Stimulated activated CD4-positive, alpha-beta T cell treated with anti-CD3 and anti-CD28 coated beads, Interleukin-1b, Interleukin-23, amount 100 ng/mL, for 4 hours (primary cell): ENCODE results near the gene ME2.
"Not testable (repeated sequence)": the region's sequence is repeated elsewhere in the genome, so short reads cannot be mapped to it uniquely, and the experiment has no call there.

Experiments used
- DNase-seq, 2 donors: peaks; one replicate each; pipeline ENCODE4 v3.0.0-alpha.2; 2020; ENCODE audit warnings: low read depth in 2 of 2

The ME2 gene

DNA sequence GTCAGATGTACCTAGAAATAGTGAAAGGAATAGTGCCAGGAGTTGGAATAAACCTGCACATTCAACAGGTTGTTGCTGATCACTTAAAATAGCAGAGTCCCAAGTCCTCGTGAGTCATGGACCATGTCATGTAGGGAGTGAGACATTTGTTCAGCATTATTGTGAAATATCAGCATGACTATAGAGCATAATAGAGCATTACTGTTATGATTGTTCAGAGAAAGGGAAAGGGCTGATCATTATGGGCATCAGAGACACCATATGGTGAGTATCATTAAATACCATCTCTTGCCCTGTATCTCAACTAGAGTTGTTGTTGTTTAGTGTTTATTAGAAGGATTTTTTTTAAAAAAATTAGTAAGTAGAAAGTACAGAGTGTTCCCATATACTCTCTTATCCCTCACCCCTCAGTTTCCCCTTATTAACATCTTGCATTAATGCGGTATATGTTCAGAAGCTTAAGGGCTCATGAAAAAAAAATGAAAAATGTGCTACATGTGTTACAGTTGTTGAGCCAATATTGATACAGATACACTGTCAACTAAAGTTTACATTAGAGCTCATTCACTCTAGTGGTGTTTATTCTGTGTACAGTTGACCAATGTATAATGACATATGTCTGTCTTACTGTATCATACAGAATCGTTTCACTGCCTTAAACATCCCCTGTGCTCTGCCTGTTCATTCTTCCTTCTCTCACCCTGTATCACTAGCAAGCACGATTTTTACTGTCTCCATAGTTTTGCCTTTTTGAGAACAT is 94.6 kb downstream of the ME2 start:
- DNase-seq: no peak

DNA sequence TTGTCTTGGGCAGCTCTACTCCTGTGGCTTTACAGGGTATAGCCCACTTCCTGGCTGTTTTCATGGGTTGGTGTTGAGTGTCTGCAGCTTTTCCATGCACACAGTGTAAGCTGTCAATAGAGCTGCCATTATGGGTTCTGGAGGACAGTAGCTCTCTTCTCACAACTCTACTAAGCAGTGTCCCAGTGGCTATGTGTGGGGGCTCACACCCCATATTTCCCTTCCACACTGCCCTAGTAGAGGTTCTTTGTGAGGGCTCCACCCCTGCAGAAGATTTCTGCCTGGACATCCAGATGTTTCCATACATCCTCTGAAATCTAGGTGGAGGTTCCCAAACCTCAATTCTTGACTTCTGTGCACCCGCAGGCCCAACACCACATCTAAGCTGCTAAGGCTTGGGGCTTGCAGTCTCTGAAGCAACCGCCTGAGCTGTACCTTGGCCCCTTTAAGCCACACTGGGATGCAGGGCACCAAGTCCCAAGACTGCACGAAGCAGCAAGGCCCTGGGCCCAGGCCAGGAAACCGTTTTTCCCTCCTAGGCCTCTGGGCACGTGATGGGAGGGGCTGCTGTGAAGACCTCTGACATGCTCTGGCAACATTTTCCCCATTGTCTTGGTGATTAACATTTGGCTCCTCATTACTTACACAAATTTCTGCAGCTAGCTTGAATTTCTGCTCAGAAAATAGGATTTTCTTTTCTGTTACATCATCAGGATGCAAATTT is 98.3 kb downstream of the ME2 start:
- DNase-seq: no peak

DNA sequence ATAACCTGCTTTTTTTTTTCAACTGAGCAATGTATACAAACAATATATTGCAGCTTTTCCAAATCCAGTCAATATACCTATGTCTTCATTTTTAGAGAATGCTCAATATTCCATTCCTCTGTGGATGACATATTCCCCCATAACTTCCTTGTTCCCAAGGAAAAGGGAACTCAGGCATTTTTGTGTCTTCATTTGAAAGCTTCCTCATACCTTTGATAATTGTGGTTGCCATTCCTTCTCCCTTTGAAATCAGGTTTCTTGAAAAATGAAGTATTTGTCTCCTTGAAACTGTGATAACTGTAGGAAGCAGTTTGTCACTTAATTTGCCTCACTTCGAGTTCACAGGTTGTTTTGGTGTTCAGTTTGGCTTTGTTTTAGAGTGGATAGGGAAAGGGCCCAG is 102.5 kb downstream of the ME2 start:
- DNase-seq: no peak

DNA sequence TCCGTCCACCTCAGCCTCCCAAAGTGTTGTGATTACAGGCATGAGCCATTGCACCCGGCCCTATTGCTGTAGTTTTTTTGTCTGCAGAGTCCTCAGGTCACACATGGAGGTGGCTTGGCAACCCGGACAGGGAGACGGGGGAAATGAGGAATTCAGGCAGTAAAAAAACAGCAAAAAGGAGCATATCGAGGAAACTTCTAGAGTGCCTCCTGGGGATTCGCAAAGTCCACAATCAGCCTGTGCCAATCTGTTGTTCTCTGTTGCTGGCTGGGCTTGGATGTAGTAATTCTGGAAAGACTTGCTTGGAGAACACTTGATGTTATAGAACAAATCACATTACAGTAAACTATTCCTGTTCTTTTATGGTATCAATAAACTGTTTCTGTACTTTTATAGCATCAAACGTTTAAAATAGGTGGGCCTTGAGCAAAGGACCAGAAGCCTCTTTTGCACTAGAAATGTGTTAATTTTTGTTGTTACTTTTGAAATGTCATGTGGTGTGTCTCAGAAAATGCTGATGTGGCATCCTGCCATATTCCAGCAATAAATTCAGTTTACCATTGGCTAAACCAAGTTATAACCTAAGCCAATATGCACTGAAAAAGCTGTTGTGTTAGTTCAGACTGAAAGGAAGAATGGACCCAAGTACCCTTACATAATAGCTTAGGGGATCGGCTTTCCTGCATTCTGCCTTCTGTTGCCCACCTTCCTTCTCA is 103.3 kb downstream of the ME2 start:
- no peak for DNase-seq

DNA sequence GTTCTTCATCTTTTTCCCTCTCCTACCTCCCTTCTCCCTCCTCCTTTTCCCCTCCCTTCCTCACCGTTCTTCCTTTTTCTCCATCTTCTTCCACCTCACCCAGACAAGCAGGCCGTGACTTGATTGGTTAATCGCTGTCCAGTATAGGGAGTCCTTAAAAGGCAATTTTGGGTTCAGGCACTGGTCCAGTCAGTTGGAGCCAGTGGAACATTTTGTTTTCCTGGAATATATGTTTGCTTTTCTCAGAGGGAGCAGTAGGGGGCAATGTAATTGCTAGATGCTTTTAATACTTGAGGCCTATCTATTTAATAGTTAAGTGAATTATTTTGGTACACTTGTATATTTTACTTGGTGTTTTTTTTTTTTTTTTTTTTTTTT is 103.9 kb downstream of the ME2 start:
- DNase-seq: no peak

DNA sequence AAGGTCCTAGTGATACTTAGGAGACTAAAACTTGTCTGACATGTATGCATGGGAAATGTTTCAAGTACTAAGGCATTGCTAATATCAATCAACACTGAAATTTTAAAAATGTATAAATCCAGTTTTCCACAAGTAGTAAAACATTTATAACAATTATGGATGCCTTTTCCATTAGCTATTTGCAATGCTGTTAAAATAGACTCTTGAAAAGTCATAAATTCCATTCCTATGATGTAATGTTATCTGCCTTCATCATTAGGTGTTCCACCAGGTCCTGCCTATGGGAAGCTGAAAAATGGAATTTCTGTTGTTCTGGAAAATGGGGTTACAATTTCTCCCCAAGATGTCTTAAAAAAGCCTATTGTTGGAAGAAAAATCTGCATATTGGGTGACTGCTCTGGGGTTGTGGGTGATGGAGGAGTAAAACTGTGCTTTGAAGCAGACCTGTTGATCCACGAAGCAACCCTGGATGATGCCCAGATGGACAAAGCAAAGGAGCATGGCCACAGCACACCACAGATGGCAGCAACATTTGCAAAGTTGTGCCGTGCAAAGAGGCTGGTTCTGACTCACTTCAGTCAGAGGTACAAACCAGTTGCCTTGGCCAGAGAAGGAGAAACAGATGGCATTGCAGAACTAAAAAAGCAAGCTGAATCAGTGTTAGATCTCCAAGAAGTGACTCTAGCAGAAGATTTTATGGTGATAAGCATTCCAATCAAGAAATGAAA is 107.6 kb downstream of the ME2 start:
- DNase-seq: no peak

DNA sequence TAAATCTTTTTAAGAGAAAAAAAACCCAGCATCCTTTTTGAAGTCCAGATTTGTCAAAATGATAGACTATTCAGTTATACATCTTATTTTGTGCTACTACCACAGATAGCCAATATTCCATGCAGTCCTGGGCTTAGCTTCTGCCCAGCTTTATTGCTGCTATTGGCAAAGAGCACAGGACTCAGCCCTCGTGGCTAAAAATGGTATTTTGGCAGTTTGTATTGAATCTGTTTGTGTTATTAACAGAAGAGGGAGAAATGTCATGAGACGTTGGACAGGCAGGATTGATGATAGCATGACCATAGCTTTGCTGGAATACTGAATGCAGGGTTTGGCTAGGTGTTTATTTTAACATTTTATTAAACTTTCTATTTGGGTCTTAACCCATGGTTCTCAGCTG is 108.3 kb downstream of the ME2 start:
- no peak for DNase-seq

DNA sequence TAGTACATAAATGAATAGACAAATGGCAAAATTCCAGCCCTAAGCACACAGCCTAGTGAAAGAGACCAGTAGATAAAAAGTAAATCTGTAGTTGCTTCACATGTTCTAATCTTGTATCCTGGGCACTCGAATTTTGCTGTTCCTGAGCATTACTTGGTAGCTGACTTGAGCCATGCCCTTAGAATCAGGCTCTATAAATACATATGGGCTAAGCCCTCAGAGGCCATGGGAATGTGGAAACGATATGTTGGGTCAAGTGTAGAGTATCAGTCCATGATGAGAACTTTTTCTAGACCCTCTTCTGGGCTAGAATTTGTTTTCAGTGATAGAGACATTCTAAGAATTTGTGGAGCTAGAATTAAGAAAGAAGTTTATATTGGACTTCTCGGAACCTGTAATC is 110.8 kb downstream of the ME2 start:
- DNase-seq: no peak

DNA sequence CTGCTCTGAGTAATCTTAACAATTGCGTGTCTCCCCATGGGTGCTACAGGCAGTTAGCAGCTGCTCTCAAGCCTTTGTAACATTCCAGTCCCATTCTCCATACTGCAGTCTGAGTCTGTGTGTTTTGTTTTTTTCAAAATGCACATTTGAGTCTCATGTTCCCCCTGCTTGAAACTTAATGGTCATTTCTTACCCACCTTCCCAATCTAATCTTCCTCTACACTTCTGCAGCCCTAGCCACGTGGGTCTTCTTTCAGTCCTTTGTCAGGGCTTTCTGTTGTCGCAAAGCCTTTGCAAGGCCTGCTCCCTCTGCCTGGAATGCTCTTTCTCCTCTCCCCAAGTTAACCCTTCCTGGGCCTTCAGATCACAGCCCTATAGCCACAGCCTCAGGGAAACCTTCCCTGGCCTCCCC is 113.4 kb downstream of the ME2 start:
- no peak for DNase-seq

DNA sequence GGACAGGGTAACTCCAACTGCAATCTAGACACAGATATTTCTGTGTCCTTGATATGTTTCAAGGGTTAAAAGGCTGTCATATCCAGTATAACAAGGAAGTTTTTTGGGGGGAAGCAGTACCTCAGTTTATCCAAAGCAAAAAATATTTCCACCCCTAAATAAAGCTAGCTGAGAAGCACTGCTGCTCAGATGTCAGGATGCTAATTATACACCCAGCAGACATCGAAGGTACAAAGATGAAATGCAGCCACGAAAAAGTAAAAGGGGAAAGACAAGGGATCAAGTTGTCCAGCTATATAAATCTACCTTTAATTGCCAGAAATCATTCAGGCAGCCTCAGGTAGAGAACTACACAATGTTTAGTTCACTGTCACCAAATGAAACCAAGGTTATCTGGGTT is 115.1 kb downstream of the ME2 start:
- no peak for DNase-seq

DNA sequence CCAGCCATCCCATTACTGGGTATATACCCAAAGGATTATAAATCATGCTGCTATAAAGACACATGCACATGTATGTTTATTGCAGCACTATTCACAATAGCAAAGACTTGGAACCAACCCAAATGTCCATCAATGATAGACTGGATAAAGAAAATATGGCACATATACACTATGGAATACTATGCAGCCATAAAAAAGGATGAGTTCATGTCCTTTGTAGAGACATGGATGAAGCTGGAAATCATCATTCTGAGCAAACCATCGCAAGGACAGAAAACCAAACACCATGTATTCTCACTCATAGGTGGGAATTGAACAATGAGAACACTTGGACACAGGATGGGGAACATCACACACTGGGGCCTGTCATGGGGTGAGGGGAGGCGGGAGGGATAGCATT is 124.3 kb downstream of the ME2 start:
- DNase-seq: not testable (repeated sequence)
